Naive thymus-derived CD4-positive, alpha-beta T cell (primary cell): Measurements from ENCODE around the gene PSD. TPM values are rescaled to one million over a fixed set of nuclear protein-coding genes. Genes with fewer than 3 reads are reported as not detected.
A peak's percentile ranks its signal among the peaks of the same experiment; 100 is the strongest.

Experiments
- ATAC-seq: fragments of 150-1000 bp; cut with Tn5 transposase; 2 replicates; pipeline ENCODE4 v1.10.0; 2021; ENCODE audit warnings: mild to moderate bottlenecking, moderate library complexity
- CTCF ChIA-PET: fragments of 350-600 bp; sonication (Branson Sonifier 250); formaldehyde crosslinking; loops from one replicate; lab custom pipeline; 2021; ENCODE audit warnings: antibody characterized with exemption; lab: Charles Lee
- POLR2A ChIA-PET: fragments of 350-600 bp; sonication (Branson Sonifier 250); formaldehyde crosslinking; loops from one replicate; lab custom pipeline; 2021; ENCODE audit warnings: antibody characterized with exemption, inconsistent platforms; lab: Charles Lee
- DNase-seq, 9 donors: peaks; one replicate each; pipeline versions ENCODE4 v3.0.0 to v3.0.0-alpha.2; 2020 to 2022; ENCODE audit warnings: mixed read lengths in 1 of 9
- H3K27ac ChIP-seq: one replicate; pipeline ENCODE4 v1.7.0; 2013; ENCODE audit warnings: mild to moderate bottlenecking, low read depth, low read length, moderate library complexity
- H3K27me3 ChIP-seq, 2 donors: one replicate each; pipeline ENCODE4 v1.7.0; 2013; ENCODE audit warnings: low read length in 2 of 2, mild to moderate bottlenecking in 2 of 2, moderate library complexity in 2 of 2; ENCODE audit not compliant: control insufficient read depth in 2 of 2, insufficient read depth in 2 of 2
- H3K36me3 ChIP-seq, 3 experiments: 1 replicate in 2 of 3; 2 replicates in 1 of 3; pipeline ENCODE4 v1.7.0; 2013; ENCODE audit warnings: low read length in 3 of 3, mild to moderate bottlenecking in 3 of 3, moderate library complexity in 1 of 3; ENCODE audit not compliant: insufficient read depth in 3 of 3, control insufficient read depth in 2 of 3
- H3K4me1 ChIP-seq, 2 donors: one replicate each; pipeline ENCODE4 v1.7.0; 2013; ENCODE audit warnings: low read length in 2 of 2, mild to moderate bottlenecking in 2 of 2, moderate library complexity in 1 of 2; ENCODE audit not compliant: control insufficient read depth in 2 of 2, insufficient read depth in 2 of 2
- H3K4me3 ChIP-seq: 2 replicates; pipeline ENCODE4 v1.7.0; 2013; ENCODE audit warnings: mild to moderate bottlenecking, low read length
- H3K9me3 ChIP-seq, 3 experiments: 1 replicate in 2 of 3; 2 replicates in 1 of 3; pipeline ENCODE4 v1.7.0; 2013; ENCODE audit warnings: low read length in 3 of 3; ENCODE audit not compliant: control insufficient read depth in 2 of 3
- H3K27ac Mint-ChIP-seq, 9 donors: one replicate each; pipeline ENCODE4 v1.8.0; 2020 to 2022; ENCODE audit warnings: mixed read lengths in 9 of 9, mild to moderate bottlenecking in 8 of 9, moderate library complexity in 5 of 9, inconsistent platforms in 2 of 9
- H3K27me3 Mint-ChIP-seq, 5 donors: one replicate each; pipeline ENCODE4 v1.8.0; 2021 to 2022; ENCODE audit warnings: mixed read lengths in 5 of 5, mild to moderate bottlenecking in 1 of 5
- H3K36me3 Mint-ChIP-seq, 5 donors: one replicate each; pipeline ENCODE4 v1.8.0; 2020 to 2022; ENCODE audit warnings: mixed read lengths in 5 of 5, mild to moderate bottlenecking in 3 of 5, inconsistent platforms in 1 of 5
- H3K4me1 Mint-ChIP-seq, 7 donors: one replicate each; pipeline ENCODE4 v1.8.0; 2020 to 2022; ENCODE audit warnings: mixed read lengths in 7 of 7, mild to moderate bottlenecking in 3 of 7, inconsistent platforms in 1 of 7
- H3K4me3 Mint-ChIP-seq, 10 donors: one replicate each; pipeline ENCODE4 v1.8.0; 2020 to 2022; ENCODE audit warnings: mild to moderate bottlenecking in 10 of 10, mixed read lengths in 10 of 10, moderate library complexity in 6 of 10, inconsistent platforms in 2 of 10
- H3K9me3 Mint-ChIP-seq, 11 donors: one replicate each; pipeline ENCODE4 v1.8.0; 2020 to 2022; ENCODE audit warnings: mixed read lengths in 11 of 11, mild to moderate bottlenecking in 4 of 11, inconsistent platforms in 1 of 11, moderate library complexity in 1 of 11
- intact Hi-C, 2 donors: fragments of 100-400 bp; cut with micrococcal nuclease; formaldehyde crosslinking; loops; one replicate each; pipeline ENCODE4 v1.15.1; 2023
- polyA plus RNA-seq, 2 donors: library from polyadenylated mRNA; unstranded; fragments of 300-500 nt; fragmentation: Illumina TruSeq; gene quantifications; one replicate each; pipeline ENCODE4 v1.2.3, GENCODE V29; 2021
- total RNA-seq, 6 experiments: library from RNA in 5 of 6; stranded (reverse) in 5 of 6; gene quantifications; 1 replicate in 5 of 6; 2 replicates in 1 of 6; pipeline ENCODE4 v1.2.3 and lab custom pipeline; 2021 to 2026

PSD gene
- total and polyA plus RNA-seq, 7 experiments from 2014 or later, result 3.5 to 16.9 (median 8.2) TPM

- Mint-ChIP-seq H3K4me3 (peak within 1 kb of the TSS; percentile 92 to 99 (median 96)), H3K27ac (peak within 1 kb of the TSS; percentile 94 to 100 (median 100)), H3K36me3 (peaks cover 0 to 41% (median 4%) of the 10 kb centered on the region in 5 donors), H3K4me1 (peaks cover 20 to 55% (median 46%) of the 10 kb centered on the region in 7 donors), H3K9me3 (no peaks in the 10 kb centered on the region), H3K27me3 (peaks cover 0 to 4% (median 0%) of the 10 kb centered on the region in 5 donors)
- intact Hi-C loops, result loop anchor here (1.0 to 10.0 kb wide), 11 partner anchors 14 to 1729 kb away; partner anchors contain the start of genes ARL3 (in 1 of the 2), FBXL15 (in 1 of the 2), NOLC1 (in 1 of the 2) and PPRC1 (in 1 of the 2)
- Histone ChIP-seq H3K9me3 (no peaks in the 10 kb centered on the region), H3K4me1 (peaks cover 25 to 31% of the 10 kb centered on the region in 2 donors), H3K27me3 (no peaks in the 10 kb centered on the region), H3K27ac (peak within 1 kb of the TSS; percentile 100), H3K36me3 (peaks cover 0 to 32% (median 9%) of the 10 kb centered on the region in 3 experiments), H3K4me3 (peak within 1 kb of the TSS; percentile 78)
- ChIA-PET POLR2A (interaction anchor here (0.7 to 9.0 kb wide), 16 partner anchors 9 to 251 kb away, joined by 3 to 90 read pairs (median 5); partner anchors contain the start of genes ACTR1A, C10orf95, CUEDC2 and FBXL15), CTCF (interaction anchor here (1.3 to 6.0 kb wide), 9 partner anchors 26 to 188 kb away, joined by 3 to 40 read pairs (median 5); partner anchors contain the start of genes ACTR1A and FBXL15)
- ATAC-seq (peak; percentile 61), DNase-seq (peak; percentile 87 to 95 (median 91))
These were observed 22.9 kb downstream of the PSD start, which contains the start of gene NFKB2 for GRCh38 chr10:102395400-102396316. TSS of gene NFKB2 (plus strand) at chr10:102395705. CDS start at chr10:102395960, 255 bp downstream.

DNA sequence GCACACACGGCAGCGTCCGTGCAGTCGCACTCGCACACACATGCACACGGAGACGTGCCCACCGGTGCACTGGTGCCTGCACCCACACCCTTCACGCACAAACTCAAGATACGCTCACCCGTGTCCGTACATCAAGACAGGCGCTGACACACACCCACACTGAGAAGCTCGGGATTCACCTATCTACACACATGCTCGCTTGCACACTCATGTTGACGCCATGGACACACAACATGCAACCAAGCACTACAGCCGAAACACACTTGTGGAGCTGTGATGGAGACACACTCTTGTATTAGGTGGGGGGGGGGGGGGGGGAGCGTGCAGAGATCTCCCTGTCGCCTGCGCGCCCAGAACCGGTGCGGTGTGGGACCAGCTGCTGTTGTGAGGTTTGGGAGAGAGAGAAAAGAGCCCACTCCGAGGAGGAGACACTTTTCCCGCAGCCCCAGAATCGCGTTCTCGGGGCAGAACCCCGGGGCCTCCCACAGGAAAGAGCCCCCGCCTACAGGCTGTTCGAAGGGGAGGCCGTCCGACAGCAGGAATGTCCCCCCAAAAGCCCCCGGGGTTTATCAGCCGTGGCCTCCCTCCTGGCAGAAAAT is 23.7 kb downstream of the PSD start:
- peaks cover 0 to 35% (median 4%) of the 10 kb centered on the region in 5 donors for H3K36me3 Mint-ChIP-seq
- Histone ChIP-seq H3K27ac (peak overlapping the region; percentile 100), H3K4me1 (peaks cover 20 to 27% of the 10 kb centered on the region in 2 donors), H3K4me3 (peak overlapping the region; percentile 78), H3K9me3 (no peaks in the 10 kb centered on the region), H3K27me3 (no peaks in the 10 kb centered on the region), H3K36me3 (peaks cover 0 to 26% (median 9%) of the 10 kb centered on the region in 3 experiments)
- peak overlapping the region; percentile 92 to 99 (median 96) for H3K4me3 Mint-ChIP-seq
- no peaks in the 10 kb centered on the region for H3K9me3 Mint-ChIP-seq
- ATAC-seq (peak; percentile 9), DNase-seq (peak in 1 of 9 donors; percentile 82)
- H3K27me3 Mint-ChIP-seq, result peaks cover 0 to 4% (median 0%) of the 10 kb centered on the region in 5 donors
- ChIA-PET CTCF (interaction anchor here (1.3 to 6.0 kb wide), 8 partner anchors 27 to 189 kb away, joined by 3 to 40 read pairs (median 5); partner anchors contain the start of genes ACTR1A and FBXL15), POLR2A (interaction anchor here (0.6 to 9.0 kb wide), 16 partner anchors 16 to 252 kb away, joined by 3 to 90 read pairs (median 5); partner anchors contain the start of genes ACTR1A, C10orf95, CUEDC2 and FBXL15)
- intact Hi-C loops, result loop anchor here (1.0 to 10.0 kb wide), 29 partner anchors 9 to 1730 kb away; partner anchors contain the start of genes ACTR1A (in 2 of the 2), ARL3 (in 2 of the 2), CUEDC2 (in 2 of the 2) and GBF1 (in 2 of the 2)
- H3K27ac Mint-ChIP-seq, result peak overlapping the region; percentile 94 to 100 (median 100)
- H3K4me1 Mint-ChIP-seq, result peaks cover 20 to 50% (median 45%) of the 10 kb centered on the region in 7 donors

GRCh38 chr10:102394079-102394800 is 24.3 kb downstream of the PSD start:
- DNase-seq (peak; percentile 96 to 100 (median 99)), ATAC-seq (peak; percentile 83)
- Mint-ChIP-seq H3K27me3 (peaks cover 0 to 4% (median 0%) of the 10 kb centered on the region in 5 donors), H3K27ac (peak overlapping the region; percentile 94 to 100 (median 100)), H3K9me3 (no peaks in the 10 kb centered on the region), H3K4me1 (peaks cover 20 to 45% (median 39%) of the 10 kb centered on the region in 7 donors), H3K36me3 (peaks cover 0 to 30% (median 4%) of the 10 kb centered on the region in 5 donors), H3K4me3 (peak overlapping the region; percentile 92 to 99 (median 96))
- ChIA-PET CTCF (interaction anchor here (0.7 to 6.0 kb wide), 14 partner anchors 9 to 271 kb away, joined by 3 to 40 read pairs (median 5); partner anchors contain the start of genes ACTR1A and FBXL15), POLR2A (interaction anchor here (0.6 to 9.0 kb wide), 19 partner anchors 8 to 252 kb away, joined by 3 to 90 read pairs (median 4); partner anchors contain the start of genes ACTR1A, C10orf95, CUEDC2 and FBXL15)
- Histone ChIP-seq H3K36me3 (peaks cover 0 to 26% (median 9%) of the 10 kb centered on the region in 3 experiments), H3K27me3 (no peaks in the 10 kb centered on the region), H3K27ac (peak overlapping the region; percentile 100), H3K4me3 (peak overlapping the region; percentile 78), H3K4me1 (peaks cover 16 to 24% of the 10 kb centered on the region in 2 donors), H3K9me3 (no peaks in the 10 kb centered on the region)
- intact Hi-C loops, result loop anchor here (1.0 to 10.0 kb wide), 25 partner anchors 10 to 1731 kb away; partner anchors contain the start of genes ACTR1A (in 2 of the 2), ARL3 (in 2 of the 2), CUEDC2 (in 2 of the 2) and GBF1 (in 2 of the 2)

GRCh38 chr10:102393411-102394078 is 25.0 kb downstream of the PSD start:
- ChIA-PET CTCF (interaction anchor here (0.6 to 6.0 kb wide), 14 partner anchors 9 to 270 kb away, joined by 3 to 40 read pairs (median 5); partner anchors contain the start of genes ACTR1A and FBXL15), POLR2A (interaction anchor here (0.6 to 9.0 kb wide), 12 partner anchors 9 to 242 kb away, joined by 3 to 90 read pairs (median 4); partner anchors contain the start of genes C10orf95, CUEDC2 and FBXL15)
- peaks cover 0 to 29% (median 4%) of the 10 kb centered on the region in 5 donors for H3K36me3 Mint-ChIP-seq
- DNase-seq, result no peak
- ATAC-seq, result no peak
- peak overlapping the region; percentile 92 to 99 (median 96) for H3K4me3 Mint-ChIP-seq
- peaks cover 0 to 4% (median 0%) of the 10 kb centered on the region in 5 donors for H3K27me3 Mint-ChIP-seq
- Histone ChIP-seq H3K9me3 (no peaks in the 10 kb centered on the region), H3K27me3 (no peaks in the 10 kb centered on the region), H3K4me1 (peaks cover 16 to 19% of the 10 kb centered on the region in 2 donors), H3K4me3 (peak overlapping the region; percentile 78), H3K27ac (peak overlapping the region; percentile 100), H3K36me3 (peaks cover 0 to 23% (median 9%) of the 10 kb centered on the region in 3 experiments)
- peaks cover 17 to 41% (median 35%) of the 10 kb centered on the region in 7 donors for H3K4me1 Mint-ChIP-seq
- intact Hi-C loops, result loop anchor here (1.0 to 10.0 kb wide), 25 partner anchors 11 to 1731 kb away; partner anchors contain the start of genes ACTR1A (in 2 of the 2), ARL3 (in 2 of the 2), CUEDC2 (in 2 of the 2) and GBF1 (in 2 of the 2)
- H3K27ac Mint-ChIP-seq, result peak overlapping the region; percentile 94 to 100 (median 100)
- no peaks in the 10 kb centered on the region for H3K9me3 Mint-ChIP-seq
